ENCODE measurements around the gene MAPT.
"Not testable (repeated sequence)": the region's sequence is repeated elsewhere in the genome, so short reads cannot be mapped to it uniquely, and the experiment has no call there.

Gene MAPT

GRCh38 chr17:46002973-46003316 lies 108.6 kb downstream of the MAPT start:
- H2AFZ ChIP-seq (ENCODE audit: low read depth, low read length): no peak overlapping the region
- DNase-seq: no peak
- no peak overlapping the region for H3K14ac ChIP-seq (ENCODE audit: low read length in 2 of 2)
- H3K27ac ChIP-seq (ENCODE audit: low read length, poor library complexity, severe bottlenecking): no peak overlapping the region
- no peak overlapping the region for H3K18ac ChIP-seq (ENCODE audit: low read depth in 1 of 2, low read length in 2 of 2)
- H3K4ac ChIP-seq (ENCODE audit: low read depth in 1 of 2, low read length in 2 of 2): no peak overlapping the region
- no peak overlapping the region for H2AK5ac ChIP-seq (ENCODE audit: low read length, severe bottlenecking)
- peaks cover 5% of the 10 kb centered on the region for H3K4me1 ChIP-seq (ENCODE audit: control insufficient read depth, insufficient read depth, low read depth, low read length)
- H3K79me1 ChIP-seq (replicated peaks; ENCODE audit: low read length, poor library complexity, severe bottlenecking): no peaks in the 10 kb centered on the region
- no peak overlapping the region for H2BK15ac ChIP-seq (ENCODE audit: low read depth, poor library complexity, severe bottlenecking)
- no peak overlapping the region for H2BK120ac ChIP-seq (ENCODE audit: low read depth, low read length)
- peak overlapping the region; percentile 61 for H4K8ac ChIP-seq (ENCODE audit: low read length)
- H3K36me3 ChIP-seq (ENCODE audit: control insufficient read depth in 1 of 2, insufficient read depth in 2 of 2, low read depth in 1 of 2, low read length in 2 of 2): no peaks in the 10 kb centered on the region
- H4K91ac ChIP-seq (ENCODE audit: low read length): no peak overlapping the region
- WGBS: 0% methylated on average over 1 of the region's 7 CpGs
- H3K27me3 ChIP-seq (ENCODE audit: control insufficient read depth in 1 of 2, insufficient read depth in 1 of 2, low read length in 2 of 2): peaks cover 6 to 10% of the 10 kb centered on the region in 2 experiments
- no peak overlapping the region for H2BK5ac ChIP-seq (ENCODE audit: low read depth, low read length, poor library complexity, severe bottlenecking)
- H2BK12ac ChIP-seq (ENCODE audit: low read length in 2 of 2): no peak overlapping the region
- no peak overlapping the region for H3K4me2 ChIP-seq (ENCODE audit: low read length, poor library complexity, severe bottlenecking)
- no peak overlapping the region for H3K9ac ChIP-seq (ENCODE audit: low read length)
- no peaks in the 10 kb centered on the region for H3K9me3 ChIP-seq (ENCODE audit: control insufficient read depth, low read length)
- H3K4me3 ChIP-seq (ENCODE audit: insufficient read depth in 1 of 2, low read depth in 1 of 2, low read length in 2 of 2): no peak overlapping the region
- H3K23ac ChIP-seq (ENCODE audit: low read length in 2 of 2): no peak overlapping the region

GRCh38 chr17:46003907-46004748 lies 109.8 kb downstream of the MAPT start:
- Histone ChIP-seq H2BK120ac (ENCODE audit: low read depth, low read length) (no peak overlapping the region), H3K4me1 (ENCODE audit: control insufficient read depth, insufficient read depth, low read depth, low read length) (peaks cover 5% of the 10 kb centered on the region), H3K4ac (ENCODE audit: low read depth in 1 of 2, low read length in 2 of 2) (no peak overlapping the region), H2AK5ac (ENCODE audit: low read length, severe bottlenecking) (no peak overlapping the region), H2BK12ac (ENCODE audit: low read length in 2 of 2) (no peak overlapping the region), H3K4me3 (ENCODE audit: insufficient read depth in 1 of 2, low read depth in 1 of 2, low read length in 2 of 2) (no peak overlapping the region), H3K79me1 (replicated peaks; ENCODE audit: low read length, poor library complexity, severe bottlenecking) (no peaks in the 10 kb centered on the region), H3K27ac (ENCODE audit: low read length, poor library complexity, severe bottlenecking) (no peak overlapping the region), H3K36me3 (ENCODE audit: control insufficient read depth in 1 of 2, insufficient read depth in 2 of 2, low read depth in 1 of 2, low read length in 2 of 2) (no peaks in the 10 kb centered on the region), H4K91ac (ENCODE audit: low read length) (no peak overlapping the region), H3K27me3 (ENCODE audit: control insufficient read depth in 1 of 2, insufficient read depth in 1 of 2, low read length in 2 of 2) (peaks cover 0 to 6% of the 10 kb centered on the region in 2 experiments), H3K4me2 (ENCODE audit: low read length, poor library complexity, severe bottlenecking) (no peak overlapping the region), H3K23ac (ENCODE audit: low read length in 2 of 2) (no peak overlapping the region), H2BK5ac (ENCODE audit: low read depth, low read length, poor library complexity, severe bottlenecking) (no peak overlapping the region), H3K14ac (ENCODE audit: low read length in 2 of 2) (no peak overlapping the region), H3K9ac (ENCODE audit: low read length) (no peak overlapping the region), H2BK15ac (ENCODE audit: low read depth, poor library complexity, severe bottlenecking) (no peak overlapping the region), H2AFZ (ENCODE audit: low read depth, low read length) (no peak overlapping the region), H4K8ac (ENCODE audit: low read length) (no peak overlapping the region), H3K9me3 (ENCODE audit: control insufficient read depth, low read length) (no peaks in the 10 kb centered on the region), H3K18ac (ENCODE audit: low read depth in 1 of 2, low read length in 2 of 2) (no peak overlapping the region)
- WGBS: 83% methylated on average over 4 of the region's 6 CpGs
- DNase-seq: no peak

- H3K4me1 ChIP-seq (ENCODE audit: control insufficient read depth, insufficient read depth, low read depth, low read length); H2BK120ac ChIP-seq (ENCODE audit: low read depth, low read length); H2BK12ac ChIP-seq (ENCODE audit: low read length in 2 of 2); H3K36me3 ChIP-seq (ENCODE audit: control insufficient read depth in 1 of 2, insufficient read depth in 2 of 2, low read depth in 1 of 2, low read length in 2 of 2); H3K9me3 ChIP-seq (ENCODE audit: control insufficient read depth, low read length); H2BK15ac ChIP-seq (ENCODE audit: low read depth, poor library complexity, severe bottlenecking); H4K91ac ChIP-seq (ENCODE audit: low read length); H3K4me2 ChIP-seq (ENCODE audit: low read length, poor library complexity, severe bottlenecking); H3K4me3 ChIP-seq (ENCODE audit: insufficient read depth in 1 of 2, low read depth in 1 of 2, low read length in 2 of 2); H3K4ac ChIP-seq (ENCODE audit: low read depth in 1 of 2, low read length in 2 of 2); H3K27me3 ChIP-seq (ENCODE audit: control insufficient read depth in 1 of 2, insufficient read depth in 1 of 2, low read length in 2 of 2); H3K79me1 ChIP-seq (replicated peaks; ENCODE audit: low read length, poor library complexity, severe bottlenecking); H3K27ac ChIP-seq (ENCODE audit: low read length, poor library complexity, severe bottlenecking); H3K23ac ChIP-seq (ENCODE audit: low read length in 2 of 2); H3K9ac ChIP-seq (ENCODE audit: low read length); H4K8ac ChIP-seq (ENCODE audit: low read length); H2AFZ ChIP-seq (ENCODE audit: low read depth, low read length); H2AK5ac ChIP-seq (ENCODE audit: low read length, severe bottlenecking); H3K18ac ChIP-seq (ENCODE audit: low read depth in 1 of 2, low read length in 2 of 2); H2BK5ac ChIP-seq (ENCODE audit: low read depth, low read length, poor library complexity, severe bottlenecking); DNase-seq; H3K14ac ChIP-seq (ENCODE audit: low read length in 2 of 2): not testable (repeated sequence)
- WGBS: 100% methylated on average over 1 of the region's 1 CpG
Measured at GRCh38 chr17:46006082-46006481, 111.7 kb downstream of the MAPT start.

- Histone ChIP-seq H3K4me1 (ENCODE audit: control insufficient read depth, insufficient read depth, low read depth, low read length) (peaks cover 14% of the 10 kb centered on the region), H2AK5ac (ENCODE audit: low read length, severe bottlenecking) (no peak overlapping the region)
Measured at GRCh38 chr17:46007461-46007965, 113.2 kb downstream of the MAPT start.

More at GRCh38 chr17:46007461-46007965, 113.2 kb downstream of the MAPT start:
- Histone ChIP-seq H2AFZ (ENCODE audit: low read depth, low read length) (no peak overlapping the region), H3K27ac (ENCODE audit: low read length, poor library complexity, severe bottlenecking) (no peak overlapping the region), H3K18ac (ENCODE audit: low read depth in 1 of 2, low read length in 2 of 2) (no peak overlapping the region), H3K36me3 (ENCODE audit: control insufficient read depth in 1 of 2, insufficient read depth in 2 of 2, low read depth in 1 of 2, low read length in 2 of 2) (no peaks in the 10 kb centered on the region), H3K14ac (ENCODE audit: low read length in 2 of 2) (no peak overlapping the region), H3K23ac (ENCODE audit: low read length in 2 of 2) (no peak overlapping the region), H3K4ac (ENCODE audit: low read depth in 1 of 2, low read length in 2 of 2) (no peak overlapping the region), H2BK120ac (ENCODE audit: low read depth, low read length) (no peak overlapping the region), H3K79me1 (replicated peaks; ENCODE audit: low read length, poor library complexity, severe bottlenecking) (no peaks in the 10 kb centered on the region), H3K4me3 (ENCODE audit: insufficient read depth in 1 of 2, low read depth in 1 of 2, low read length in 2 of 2) (no peak overlapping the region), H4K91ac (ENCODE audit: low read length) (no peak overlapping the region), H2BK15ac (ENCODE audit: low read depth, poor library complexity, severe bottlenecking) (no peak overlapping the region), H4K8ac (ENCODE audit: low read length) (no peak overlapping the region), H2BK12ac (ENCODE audit: low read length in 2 of 2) (no peak overlapping the region), H2BK5ac (ENCODE audit: low read depth, low read length, poor library complexity, severe bottlenecking) (no peak overlapping the region), H3K9ac (ENCODE audit: low read length) (no peak overlapping the region), H3K4me2 (ENCODE audit: low read length, poor library complexity, severe bottlenecking) (no peak overlapping the region), H3K9me3 (ENCODE audit: control insufficient read depth, low read length) (no peaks in the 10 kb centered on the region), H3K27me3 (ENCODE audit: control insufficient read depth in 1 of 2, insufficient read depth in 1 of 2, low read length in 2 of 2) (peaks cover 7 to 11% of the 10 kb centered on the region in 2 experiments)
- DNase-seq: no peak
- 100% methylated on average over 1 of the region's 2 CpGs for WGBS
